HG03196 (cell line): ENCODE results near the gene HPS3.
"Not testable (repeated sequence)": the region's sequence is repeated elsewhere in the genome, so short reads cannot be mapped to it uniquely, and the experiment has no call there.

ENCODE experiments used
- ATAC-seq: cut with Tn5 transposase; IDR thresholded peaks from one replicate; pipeline ENCODE4 v1.9.1; 2021; ENCODE audit not compliant: unreplicated experiment

Gene HPS3

DNA sequence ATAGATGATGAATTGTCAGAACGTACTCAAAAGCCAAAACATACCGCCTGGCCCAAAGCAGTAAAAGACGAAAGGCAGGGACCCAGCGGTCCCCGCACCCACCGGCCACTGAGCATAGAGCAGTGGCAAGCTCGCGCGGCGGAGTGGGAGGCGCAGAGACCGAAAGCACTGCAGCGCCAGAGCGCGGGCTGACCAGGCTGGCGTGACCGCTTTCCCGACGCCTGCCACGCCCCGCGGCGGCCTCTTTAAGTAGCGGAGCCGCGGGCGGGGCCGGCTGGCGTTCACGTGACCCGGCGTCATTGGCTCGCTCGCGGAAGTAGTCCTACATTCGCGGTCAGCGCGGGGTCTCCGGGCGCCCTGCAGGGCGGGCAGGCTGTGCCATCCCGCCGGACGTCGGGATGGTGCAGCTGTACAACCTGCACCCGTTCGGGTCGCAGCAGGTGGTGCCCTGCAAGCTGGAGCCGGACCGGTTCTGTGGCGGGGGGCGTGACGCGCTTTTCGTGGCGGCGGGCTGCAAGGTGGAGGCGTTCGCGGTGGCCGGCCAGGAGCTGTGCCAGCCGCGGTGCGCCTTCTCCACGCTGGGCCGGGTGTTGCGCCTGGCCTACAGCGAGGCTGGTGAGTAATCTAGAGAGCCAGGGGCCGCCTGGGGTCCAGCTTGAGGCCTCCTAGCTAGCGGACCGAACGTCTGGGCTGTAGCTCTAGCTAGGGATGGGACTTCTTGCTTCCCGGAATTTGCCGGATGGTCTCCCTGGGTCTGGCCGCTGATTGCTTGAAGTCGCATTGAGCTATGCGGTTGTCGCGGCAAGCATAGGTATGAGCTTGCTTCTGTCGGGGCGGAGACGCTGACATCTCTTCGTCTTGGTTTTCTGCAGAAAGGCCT lies at the start of gene HPS3:
HPS3 (plus strand) TSS at position 313 of the 880 bp plus-strand sequence; CDS start at position 399, 86 bp downstream.
- ATAC-seq: peak; percentile 96

DNA sequence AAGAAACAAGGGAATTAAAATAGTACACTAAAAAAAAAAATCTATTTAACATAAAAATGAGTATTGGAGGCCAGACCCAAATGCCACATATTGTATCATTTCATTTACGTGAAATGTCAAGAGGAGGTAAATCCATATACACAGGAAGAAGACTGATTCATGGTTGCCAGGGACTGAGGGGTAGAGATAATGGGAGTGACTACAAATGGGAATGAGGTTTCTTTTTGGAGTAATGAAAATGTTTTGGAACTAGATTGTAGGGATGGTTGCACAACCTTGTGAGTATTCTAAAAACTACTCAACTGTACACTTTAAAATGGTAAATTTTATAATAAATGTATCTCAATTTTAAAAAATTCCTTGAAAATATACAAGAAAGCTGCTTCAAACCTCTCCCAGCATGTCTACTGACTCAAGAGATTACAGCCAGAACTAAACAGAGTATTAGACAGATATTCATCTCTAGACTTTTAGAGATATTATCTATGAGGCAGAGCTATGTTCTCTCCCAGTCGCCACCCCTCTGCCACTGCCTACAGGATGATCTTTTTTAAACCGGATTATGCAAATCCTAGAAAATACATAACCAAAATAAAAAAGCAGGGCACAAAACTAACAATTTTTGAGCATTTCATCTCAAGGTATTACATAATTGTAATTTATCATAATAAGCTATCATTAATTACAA lies 49.3 kb upstream of the HPS3 start:
- no peak for ATAC-seq

DNA sequence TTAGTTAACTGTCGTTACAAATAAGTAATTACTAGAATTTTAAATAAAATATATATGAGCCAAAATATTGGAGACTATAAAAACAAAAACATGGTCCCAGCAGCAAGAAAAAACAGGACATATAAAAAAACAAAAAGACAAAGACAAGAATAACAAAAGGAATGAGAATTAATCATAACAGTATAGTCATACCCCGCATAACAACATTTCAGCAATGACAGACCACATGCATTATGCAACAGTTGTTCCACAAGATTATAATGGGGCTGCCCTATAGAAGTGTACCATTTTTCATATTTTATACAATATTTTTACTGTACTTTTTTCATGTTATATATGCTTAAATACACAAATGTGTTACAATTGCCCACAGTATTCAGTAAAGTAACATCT lies 48.7 kb upstream of the HPS3 start:
- no peak for ATAC-seq

DNA sequence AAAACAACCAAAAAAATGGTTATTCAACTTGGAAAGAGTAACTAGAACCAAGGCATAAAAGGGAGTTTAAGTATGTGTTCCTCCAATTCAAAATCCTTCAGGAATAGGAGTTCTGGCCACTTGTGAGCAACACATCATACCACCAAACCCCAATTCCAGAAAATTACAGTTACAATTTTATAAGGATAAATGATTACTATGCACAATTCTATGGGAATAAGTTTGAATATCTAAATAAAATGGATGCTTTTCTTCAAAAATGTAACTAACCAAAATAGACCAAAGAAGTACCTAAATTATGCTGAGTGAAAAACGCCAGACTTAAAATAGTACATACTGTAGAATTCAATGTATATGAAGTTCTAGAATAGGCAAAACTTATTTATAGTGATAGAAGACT lies 47.7 kb upstream of the HPS3 start:
- ATAC-seq: no peak

- peak; percentile 35 for ATAC-seq
Measured at GRCh38 chr3:149085828-149086231, 43.6 kb upstream of the HPS3 start.

DNA sequence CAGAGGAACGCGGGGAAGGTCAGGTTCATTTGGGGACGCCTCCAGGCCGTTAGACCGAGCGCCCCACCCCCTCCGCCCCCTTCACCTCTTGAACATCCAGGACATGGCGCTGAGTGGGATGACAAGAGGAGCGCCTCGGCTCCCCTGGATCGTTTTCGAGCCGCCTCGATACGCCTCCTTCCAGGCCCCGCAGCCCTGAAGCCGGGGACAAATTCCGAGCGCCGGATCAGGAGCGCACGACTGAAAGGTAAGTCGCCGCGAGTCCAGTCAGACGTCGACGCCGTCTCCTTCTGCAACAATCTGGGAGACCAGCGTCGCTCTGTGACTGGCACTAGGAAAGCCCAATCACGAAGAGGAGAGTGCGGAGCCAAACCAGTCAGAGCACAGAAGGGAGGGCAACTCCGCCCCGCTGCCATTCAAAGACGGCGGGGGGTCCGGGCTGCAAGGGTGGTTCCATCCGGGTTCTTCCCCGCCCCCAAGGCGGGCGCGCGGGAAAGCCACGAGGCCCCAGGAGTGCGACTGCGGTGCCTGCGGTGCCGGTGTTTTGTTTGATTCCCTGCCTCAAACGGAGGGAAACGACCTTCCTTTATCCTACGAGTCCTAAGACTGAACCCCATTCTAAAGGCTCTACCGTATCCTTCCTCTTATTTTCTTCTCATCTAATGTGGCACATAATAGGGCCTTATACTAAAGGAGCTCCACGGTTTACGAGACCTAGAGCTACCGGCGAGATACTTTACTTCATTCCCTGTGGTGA lies 43.0 kb upstream of the HPS3 start, which contains the start of gene HLTF:
HLTF (minus strand) TSS at position 302 of the 757 bp plus-strand sequence; CDS start at position 105, 197 bp downstream.
- peak; percentile 99 for ATAC-seq

- ATAC-seq: no peak
Measured at GRCh38 chr3:149087208-149087607, 42.2 kb upstream of the HPS3 start.

- no peak for ATAC-seq
Measured at GRCh38 chr3:149089395-149089794, 40.0 kb upstream of the HPS3 start.

DNA sequence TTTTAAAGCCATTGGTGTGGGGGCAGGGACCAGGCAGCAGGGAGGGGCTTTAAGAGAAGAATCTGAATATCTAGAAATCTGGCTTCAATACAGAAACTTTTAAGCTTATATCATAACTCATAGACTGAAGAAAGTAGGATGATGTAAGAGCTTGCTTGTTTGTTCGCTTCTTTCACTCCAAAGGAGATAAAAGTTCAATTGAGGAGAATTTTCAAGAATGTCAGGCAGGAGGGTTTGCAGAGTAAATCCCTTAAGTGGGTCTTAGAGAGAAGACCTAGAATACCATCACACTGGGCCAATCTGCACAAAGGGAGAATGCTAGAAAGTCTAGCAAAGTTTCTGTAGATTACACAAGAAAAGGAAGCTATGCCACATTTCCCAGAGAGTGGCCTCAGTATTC lies 39.0 kb upstream of the HPS3 start:
- no peak for ATAC-seq

GRCh38 chr3:149090907-149091306 lies 38.5 kb upstream of the HPS3 start:
- no peak for ATAC-seq

- no peak for ATAC-seq
Measured at GRCh38 chr3:149091983-149092382, 37.5 kb upstream of the HPS3 start.

DNA sequence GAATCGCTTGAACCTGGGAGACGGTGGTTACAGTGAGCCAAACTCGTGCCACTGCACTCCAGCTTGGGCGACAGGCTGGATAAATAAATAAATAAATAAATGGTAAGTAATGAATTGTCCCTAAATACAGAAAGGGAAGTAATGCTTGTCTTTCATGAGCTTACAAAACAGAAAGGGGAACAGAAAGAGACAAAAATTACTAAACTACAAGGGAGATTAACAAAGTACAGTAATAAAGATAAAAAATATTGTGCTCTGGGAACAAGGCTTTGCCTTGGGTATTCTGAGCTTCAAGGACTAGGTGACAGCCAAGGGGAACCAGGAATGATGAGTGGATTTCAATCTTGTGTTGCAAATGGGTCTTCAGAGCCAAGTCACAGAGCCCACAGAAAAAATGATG lies 34.0 kb upstream of the HPS3 start:
- ATAC-seq: peak; percentile 62

DNA sequence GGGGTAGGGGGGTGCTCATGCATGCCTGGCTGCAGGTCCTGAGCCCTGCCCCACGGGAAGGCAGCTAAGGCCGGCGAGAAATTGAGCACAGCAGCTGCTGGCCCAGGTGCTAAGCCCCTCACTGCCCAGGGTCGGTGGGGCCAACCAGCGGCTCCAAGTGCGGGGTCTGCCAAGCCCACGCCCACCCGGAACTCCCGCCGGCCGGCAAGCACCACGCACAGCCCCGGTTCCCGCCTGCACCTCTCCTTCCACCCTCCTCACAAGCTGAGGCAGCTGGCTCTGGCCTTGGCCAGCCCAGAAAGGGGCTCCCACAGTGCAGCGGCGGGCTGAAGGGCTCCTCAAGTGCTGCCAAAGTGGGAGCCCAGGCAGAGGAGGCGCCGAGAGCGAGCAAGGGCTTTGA lies 31.5 kb upstream of the HPS3 start:
- ATAC-seq: not testable (repeated sequence)

- no peak for ATAC-seq
Measured at GRCh38 chr3:149101154-149101553, 28.3 kb upstream of the HPS3 start.

DNA sequence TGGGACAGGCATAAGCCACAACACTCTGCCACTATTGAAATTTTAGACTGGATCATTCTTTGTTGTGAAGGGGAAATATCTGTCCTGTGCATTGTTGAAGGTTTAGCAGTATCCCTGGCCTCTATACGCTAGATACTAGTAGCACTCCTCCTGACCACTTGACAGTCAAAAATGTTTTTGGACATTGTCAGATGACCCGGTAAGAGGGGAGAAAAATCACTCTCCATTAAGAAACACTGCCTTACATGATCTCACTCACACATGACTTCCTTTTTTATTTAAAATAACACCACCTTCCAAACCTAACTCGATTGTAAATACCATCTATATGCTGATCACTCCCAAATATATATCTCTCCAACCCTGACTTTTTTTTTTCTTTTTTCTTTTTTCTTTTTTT lies 27.8 kb upstream of the HPS3 start:
- ATAC-seq: no peak

DNA sequence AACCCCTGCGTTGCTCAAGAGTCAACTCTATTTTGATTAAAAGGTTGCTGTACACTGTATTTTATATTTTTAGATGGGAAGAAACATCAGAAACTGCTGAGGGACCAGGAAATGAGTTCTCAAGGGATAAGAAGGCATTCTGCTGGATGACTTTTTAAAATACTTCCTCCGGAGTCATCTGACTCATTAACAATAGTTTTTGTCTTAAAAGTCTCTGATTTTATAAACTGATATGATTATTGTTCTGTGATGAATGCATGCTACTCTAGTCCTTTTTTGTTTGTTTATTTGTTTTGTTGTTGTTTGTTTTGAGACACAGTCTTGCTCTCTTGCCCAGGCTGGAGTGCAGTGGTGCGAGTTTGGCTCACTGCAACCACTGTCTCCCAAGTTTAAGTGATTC lies 25.0 kb upstream of the HPS3 start:
- no peak for ATAC-seq

GRCh38 chr3:149114458-149114857 lies 15.0 kb upstream of the HPS3 start:
- no peak for ATAC-seq

DNA sequence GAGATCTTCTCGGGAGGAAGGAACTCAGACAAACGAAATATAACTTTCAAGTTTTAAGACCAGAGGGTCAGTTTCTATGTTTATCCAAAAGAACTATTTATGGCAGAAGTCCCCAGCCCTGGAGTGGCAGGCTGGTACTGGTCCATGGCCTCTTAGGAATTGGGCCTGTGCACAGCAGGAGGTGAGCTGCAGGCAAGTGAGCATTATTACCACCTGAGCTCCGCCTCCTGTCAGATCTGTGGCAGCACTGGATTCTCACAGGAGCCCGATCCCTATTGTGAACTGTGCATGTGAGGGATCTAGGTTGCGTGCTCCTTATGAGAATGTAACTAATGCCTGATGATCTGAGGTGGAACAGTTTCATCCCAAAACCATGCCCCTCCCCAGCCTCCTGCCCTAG lies 14.3 kb upstream of the HPS3 start:
- no peak for ATAC-seq

DNA sequence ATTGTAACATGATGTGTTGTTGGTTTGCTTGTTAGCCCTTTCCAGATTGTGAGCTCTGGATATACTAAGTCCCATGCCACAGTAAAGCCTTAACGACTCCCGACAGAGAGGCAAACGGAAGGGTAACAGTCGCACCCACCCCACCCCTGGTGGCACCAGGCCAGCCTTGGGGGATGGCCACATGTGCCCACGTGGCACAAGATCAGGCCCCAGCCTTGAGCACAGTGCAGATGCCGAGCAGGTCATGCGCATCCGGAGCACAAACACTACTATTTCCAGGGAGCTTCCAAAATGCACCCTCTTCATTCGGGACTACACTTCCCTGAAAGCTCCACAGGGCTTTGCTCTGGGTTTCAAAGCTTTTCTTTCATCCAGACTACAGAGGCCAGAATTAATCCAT lies 10.7 kb upstream of the HPS3 start:
- no peak for ATAC-seq

DNA sequence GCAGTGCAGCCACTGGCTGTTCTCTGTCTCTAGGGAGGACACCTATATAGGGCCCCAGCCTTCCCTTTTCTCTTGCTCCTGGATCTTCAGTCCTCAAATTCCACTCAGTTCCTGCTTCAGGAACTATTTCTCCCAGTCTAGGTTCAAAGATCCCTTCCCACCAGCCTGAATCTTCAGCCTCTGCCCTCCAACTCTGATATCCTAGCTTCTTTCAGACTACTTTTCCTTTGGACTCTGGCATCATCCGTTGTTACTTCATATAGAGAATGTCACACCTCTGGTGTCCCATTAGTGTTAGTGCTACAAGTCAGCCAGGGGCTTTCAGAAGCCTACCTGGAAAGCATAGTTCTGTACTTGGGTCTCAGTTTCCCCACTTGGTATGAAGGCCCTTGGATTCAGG lies 10.0 kb upstream of the HPS3 start:
- ATAC-seq: no peak
